ENCODE results near the gene EPO.

- TF ChIP-seq CTCF (IDR thresholded peaks at IDR 0.05) (no peak), POLR2AphosphoS5 (IDR thresholded peaks at IDR 0.05) (no peak), EP300 (IDR thresholded peaks at IDR 0.05) (no peak), POLR2A (IDR thresholded peaks at IDR 0.05; ENCODE audit: low read depth) (no peak)
These were observed 35.1 kb upstream of the EPO start for GRCh38 chr7:100685049-100685605.

All from esophagus muscularis mucosa (tissue), 4 donors.